ENCODE measurements around the gene TNFAIP8L2.

Gene TNFAIP8L2

DNA sequence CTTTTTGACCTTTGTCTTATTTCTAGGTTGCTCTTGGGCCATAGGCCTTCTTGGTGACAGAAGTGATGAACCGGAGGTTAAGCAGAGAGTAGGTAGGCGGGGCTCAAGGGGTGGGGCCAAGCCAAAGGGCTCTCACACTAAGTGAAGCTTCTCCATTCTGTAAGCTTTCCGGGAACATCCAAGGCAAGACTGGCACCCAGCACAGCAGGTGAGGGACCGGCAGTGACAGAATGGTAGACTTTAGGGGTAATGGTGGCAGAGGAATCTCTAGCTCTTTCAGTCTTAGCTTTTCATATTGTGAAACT, at the start of gene TNFAIP8L2:
Gene TNFAIP8L2, plus strand, starts transcription at position 135 of the 305 bp plus-strand sequence. CDS start 2,049 bp downstream, outside the sequence.
- no peak for DNase-seq (ENCODE audit: low spot score)

DNA sequence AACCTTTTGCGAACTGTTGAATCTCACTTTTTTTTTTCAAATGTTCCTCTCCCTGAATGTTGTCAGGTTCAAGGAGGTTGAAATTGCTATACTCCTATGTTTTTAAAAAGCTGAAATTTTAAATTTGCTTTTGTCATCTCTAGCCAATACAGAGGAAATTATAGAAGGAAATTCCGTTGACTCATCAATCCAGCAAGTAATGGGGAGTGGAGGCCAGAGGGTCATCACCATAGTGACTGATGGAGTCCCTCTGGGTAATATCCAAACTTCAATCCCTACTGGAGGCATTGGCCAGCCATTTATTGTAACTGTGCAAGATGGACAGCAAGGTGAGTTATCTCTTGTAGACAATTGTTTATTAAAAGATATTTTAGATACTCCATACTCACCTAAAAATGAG, 49.6 kb upstream of the TNFAIP8L2 start:
- DNase-seq (ENCODE audit: low spot score) = peak; percentile 43

DNA sequence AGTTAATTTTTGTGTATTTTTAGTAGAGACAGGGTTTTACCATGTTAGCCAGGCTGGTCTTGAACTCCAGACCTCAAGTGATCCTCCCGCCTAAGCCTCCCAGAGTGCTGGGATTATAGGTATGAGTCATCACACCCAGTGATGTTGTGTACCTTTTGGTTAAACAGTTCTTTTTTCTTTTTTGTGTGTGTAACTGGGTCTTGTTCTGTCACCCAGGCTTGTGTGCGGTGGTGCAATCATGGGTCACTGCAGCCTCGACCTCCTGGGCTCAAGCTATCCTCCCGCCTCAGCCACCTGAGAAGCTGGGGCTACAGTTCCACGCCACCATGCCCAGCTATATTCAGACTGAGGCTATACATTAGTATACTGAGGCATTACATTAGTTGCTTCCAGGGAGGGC, 48.1 kb upstream of the TNFAIP8L2 start:
- DNase-seq (ENCODE audit: low spot score) = no peak

DNA sequence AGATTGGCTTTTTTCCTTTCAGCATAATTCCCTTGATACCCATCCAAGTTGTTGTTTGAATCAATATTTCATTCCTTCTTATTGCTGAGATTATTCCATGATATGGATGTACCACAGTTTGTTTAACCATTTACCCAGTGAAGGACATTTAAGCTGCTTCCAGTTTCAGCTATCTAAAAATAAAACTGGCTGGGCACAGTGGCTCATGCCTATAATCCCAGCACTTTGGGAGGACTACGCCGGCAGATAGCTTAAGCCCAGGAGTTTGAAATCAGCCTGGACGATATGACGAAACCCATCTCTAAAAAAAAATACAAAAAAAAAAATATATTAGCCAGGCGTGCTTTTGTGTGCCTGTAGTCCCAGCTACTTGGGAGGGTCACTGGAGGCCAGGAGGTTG, 42.6 kb upstream of the TNFAIP8L2 start:
- no peak for DNase-seq (ENCODE audit: low spot score)

DNA sequence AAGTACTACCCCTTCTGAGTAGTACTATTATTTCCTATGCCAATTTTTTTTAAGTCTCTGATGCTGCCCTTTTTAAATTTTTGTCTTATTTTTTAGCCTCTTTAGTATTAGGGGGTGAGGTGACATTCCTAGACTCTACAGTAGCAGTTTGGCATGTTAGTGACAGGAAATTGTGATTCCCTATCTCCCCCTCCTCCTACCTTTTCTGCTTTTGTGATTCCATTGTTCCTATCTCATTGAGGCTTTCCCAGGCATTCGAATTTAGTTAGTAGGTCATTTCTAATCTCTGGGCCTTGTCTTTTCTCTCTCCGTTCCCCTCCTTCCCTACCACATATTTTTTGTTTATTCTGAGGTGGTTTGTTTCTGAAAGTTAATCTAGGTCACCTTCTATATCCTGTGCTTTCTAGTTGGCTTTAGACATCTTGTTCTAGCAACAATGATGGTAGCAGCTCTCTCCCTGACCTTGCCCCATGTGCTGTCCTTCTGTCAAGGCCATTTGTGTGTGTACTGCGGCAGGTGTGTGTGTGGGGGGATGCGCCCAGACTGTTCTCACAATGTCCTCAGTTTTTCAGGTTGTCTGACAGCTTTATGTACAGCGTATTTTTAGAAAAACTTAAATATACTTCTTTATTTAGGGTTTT, 31.6 kb upstream of the TNFAIP8L2 start:
- DNase-seq (ENCODE audit: low spot score) = no peak

DNA sequence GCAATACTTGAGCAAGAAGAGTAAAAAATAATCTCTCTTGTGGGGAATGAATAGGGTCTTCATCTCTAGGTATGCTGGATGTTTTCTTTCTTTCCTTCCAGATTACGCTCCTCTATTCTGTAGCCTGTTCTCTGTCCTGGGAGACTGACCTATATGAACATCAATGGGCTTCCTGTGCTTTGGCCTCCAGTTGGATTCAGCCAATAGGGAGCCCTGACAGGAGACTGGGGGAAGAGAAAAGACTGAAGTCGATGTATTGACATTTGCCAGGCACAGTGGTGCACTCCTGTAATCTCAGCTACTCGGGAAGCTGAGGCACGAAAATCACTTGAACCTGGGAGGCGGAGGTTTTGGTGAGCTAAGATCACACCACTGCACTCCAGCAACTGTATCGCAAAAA, 27.6 kb upstream of the TNFAIP8L2 start:
- no peak for DNase-seq (ENCODE audit: low spot score)

DNA sequence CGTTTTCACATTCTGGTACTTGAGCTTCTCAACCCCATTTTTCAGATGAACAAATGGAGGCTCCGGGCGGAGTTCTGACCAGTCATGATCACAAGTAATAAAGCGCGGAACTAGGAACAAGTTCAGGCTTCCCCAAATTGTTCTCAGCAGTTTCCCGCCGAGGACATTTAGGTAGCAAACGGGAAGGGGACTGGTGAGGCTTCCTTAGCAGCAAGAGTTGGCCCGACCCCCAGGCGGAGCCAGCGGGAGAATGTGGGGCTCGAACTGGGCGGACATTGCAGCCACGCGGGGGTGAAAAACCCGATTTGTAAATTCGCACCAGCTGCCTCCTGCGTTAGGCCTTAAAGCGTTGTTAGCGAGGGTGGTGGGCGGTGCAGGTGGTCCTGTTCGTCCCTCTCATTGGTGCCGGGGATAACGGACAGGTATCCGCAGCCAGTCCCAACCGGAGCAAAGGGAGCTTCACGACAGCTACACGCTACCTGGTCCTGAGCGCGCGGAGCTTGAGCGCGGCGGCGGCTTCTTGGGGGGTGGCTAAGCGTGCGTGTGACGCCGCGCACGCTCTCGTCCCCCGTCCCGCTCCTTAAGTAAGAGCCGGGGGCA, 25.4 kb upstream of the TNFAIP8L2 start:
- DNase-seq (ENCODE audit: low spot score) = peak; percentile 94

DNA sequence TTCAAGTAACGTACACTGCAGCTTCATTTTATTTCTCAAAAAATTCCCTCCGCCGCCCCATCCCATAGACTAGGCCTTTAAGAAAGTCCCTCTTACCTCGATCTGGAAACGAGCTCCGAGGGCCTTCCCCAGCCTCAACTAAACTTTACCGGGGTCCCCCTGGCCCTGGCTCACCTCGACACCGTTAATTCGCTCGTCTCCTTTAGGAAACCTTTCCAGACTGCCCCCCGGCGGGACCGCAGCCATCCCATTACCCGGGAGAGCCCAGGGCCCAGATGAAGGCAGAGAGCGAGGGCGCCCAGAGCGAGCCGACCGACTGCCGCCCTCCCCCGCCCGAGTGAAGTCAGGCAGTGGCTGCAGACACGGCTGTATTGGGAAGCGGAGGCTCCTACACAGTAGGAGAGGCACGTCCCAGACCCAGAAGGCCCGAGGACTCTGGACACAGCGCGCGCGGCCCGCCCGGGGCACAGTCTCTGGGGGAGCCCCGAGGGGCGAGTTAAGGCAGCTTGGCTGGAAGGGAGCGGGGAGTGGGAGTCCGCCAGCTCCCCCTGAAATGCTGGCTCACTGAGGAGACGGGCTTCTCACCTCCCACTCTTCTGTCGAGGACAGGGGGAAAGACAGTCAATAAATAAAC, 24.6 kb upstream of the TNFAIP8L2 start:
- DNase-seq (ENCODE audit: low spot score) = no peak

DNA sequence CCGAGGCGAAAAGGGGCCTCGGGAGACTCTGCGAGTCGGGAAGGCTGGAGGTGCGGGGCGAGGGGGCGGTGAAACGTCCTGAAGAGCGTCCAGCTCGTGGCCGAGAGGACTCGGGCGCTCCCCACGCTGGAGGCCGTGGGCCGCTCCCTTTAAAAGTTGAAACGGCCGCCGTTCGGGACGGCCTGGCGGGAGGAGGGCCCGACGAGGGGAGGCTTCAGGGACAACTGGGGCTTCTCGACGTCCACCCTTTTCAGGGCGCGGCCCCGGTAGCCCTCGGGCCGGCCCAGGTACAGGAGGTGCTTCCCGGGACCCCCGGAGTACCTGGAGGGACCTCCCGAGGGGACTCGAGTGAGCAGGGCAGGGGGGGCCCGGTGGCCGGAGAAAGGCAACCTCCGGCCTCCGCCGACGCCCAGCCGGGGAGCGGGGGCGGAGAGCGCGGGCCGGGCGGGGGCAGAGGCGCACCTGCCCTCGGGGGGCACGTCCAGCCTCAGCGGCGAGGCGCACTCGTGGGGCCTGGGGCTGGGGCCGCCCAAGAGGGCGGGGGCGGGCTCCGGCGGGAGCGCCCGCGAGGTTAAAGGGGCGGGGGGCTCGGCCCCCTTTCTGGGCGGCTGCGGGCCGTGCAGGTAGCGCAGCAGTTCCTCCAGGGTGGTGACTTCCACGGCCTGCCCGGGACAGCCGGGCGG, 24.0 kb upstream of the TNFAIP8L2 start:
- DNase-seq (ENCODE audit: low spot score) = no peak

DNA sequence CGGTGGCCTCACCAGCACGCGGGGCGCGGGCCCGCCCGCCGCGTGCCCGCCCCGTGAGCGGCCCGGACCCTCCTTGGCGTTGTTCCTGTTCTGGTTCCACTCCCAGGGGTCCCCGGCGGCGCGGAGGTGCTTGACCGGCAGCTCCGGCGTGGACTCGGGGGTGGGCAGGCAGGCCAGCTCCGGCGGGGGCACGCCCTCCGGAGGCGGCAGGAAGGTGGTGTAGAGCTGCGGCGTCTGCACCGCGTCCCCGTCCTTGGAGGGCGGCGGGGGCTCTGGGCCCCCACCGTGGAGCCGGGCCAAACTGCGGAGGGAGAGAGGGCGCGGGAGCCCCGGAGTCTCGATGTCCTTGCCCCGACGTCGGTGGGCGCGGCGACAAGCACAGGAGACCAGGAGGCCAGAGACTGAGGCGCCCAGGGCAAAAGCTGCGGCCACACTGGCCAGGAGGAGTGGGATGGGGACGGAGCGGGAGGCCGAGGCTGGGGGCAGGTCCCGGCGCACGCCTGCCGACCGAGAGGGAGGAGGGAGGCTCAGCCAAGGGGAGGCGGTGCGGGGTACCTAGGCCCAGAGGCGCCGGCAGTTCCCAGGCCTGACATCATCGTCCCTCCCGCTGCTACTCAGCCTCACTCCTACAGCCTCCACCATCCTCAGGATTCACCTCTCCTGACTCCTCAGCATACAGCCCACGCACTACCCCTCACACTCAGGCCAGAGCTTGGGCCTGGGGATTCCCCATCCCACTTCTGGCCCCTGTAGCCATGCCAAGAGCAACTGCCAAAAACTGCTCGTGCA, 23.2 kb upstream of the TNFAIP8L2 start:
- no peak for DNase-seq (ENCODE audit: low spot score)

DNA sequence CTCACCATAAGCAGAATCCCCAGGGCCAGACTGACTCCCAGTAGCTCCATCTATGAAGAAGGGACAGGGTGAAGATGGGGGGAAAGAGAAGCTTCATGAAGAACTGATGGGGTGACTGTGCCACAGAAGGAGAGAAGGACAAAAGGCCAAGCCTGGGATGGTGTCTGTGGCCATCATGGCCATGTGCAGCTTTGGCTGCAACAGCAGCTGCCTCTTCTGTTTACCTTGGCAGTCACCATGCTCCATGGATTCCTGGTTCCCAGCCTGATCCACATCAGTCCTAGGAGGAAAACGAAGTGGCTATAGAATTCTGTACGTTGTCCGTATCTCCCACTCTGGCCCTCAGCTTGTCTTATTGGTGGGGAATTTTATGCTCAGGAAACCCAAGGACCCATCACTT, 22.1 kb upstream of the TNFAIP8L2 start:
- DNase-seq (ENCODE audit: low spot score) = no peak

DNA sequence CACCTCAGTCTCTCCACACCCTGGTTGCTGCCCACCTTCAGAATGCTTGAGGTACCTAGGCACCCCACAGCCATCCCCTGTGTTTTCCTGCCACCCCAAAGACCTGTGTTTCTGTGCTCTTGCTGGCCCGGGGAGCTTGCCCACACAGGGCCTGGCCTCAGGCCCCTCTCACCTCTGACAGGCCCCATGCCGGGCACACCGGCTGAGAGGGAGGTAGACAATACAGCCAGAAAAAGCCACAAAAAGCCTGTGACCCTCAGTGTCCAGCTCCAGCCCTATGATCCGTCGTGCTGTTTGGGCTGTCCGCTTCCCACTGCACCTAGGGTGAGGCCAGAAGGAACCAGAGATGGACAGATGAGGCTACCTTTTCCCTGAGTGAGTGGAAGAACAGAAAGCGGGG, 21.5 kb upstream of the TNFAIP8L2 start:
- no peak for DNase-seq (ENCODE audit: low spot score)

DNA sequence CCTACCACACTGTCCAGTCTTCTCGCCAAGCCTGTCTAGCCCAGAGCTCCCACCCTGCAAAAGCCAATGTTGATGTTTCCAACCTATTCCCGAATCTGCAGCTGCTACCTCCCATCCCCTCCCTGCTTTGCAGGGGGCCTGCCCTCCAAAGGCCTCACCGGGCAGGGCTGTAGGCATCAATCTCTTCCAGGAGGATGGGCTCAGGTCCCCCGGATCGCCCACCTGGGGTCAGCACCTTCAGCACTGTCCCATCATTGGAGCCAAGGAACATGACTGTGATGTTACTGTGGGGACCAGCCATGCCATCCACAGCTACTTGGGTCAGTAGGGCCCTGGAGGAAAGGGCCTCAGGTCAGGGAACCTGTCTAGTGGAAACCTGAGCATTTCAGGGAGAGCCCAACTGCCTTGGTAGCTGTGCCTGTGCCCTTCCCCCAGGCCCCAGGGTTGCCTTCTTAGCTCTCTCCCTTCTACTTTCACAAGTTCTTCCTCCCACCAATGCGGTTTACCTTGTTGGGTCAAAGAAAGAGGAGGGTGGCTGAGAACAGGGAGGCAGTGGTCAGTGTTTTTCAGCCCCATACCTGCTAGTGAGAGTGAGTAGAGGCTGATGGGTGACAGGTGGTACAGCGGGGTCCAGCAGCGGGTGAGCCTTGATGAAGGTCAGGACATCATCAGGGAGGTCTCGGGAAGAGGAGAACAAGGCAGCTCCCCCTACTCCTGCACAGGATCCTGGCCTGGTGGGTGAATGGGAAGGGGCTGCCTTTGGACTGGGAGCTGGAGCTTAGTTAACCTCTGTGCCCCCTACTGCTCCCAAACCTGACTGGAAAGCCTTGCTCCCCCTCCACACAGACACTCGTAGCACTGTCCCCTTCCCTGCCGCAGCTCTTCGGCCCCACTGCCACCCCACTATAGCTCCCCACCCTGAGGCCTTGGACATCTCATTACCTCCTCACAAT, 20.7 kb upstream of the TNFAIP8L2 start:
- DNase-seq (ENCODE audit: low spot score) = no peak

DNA sequence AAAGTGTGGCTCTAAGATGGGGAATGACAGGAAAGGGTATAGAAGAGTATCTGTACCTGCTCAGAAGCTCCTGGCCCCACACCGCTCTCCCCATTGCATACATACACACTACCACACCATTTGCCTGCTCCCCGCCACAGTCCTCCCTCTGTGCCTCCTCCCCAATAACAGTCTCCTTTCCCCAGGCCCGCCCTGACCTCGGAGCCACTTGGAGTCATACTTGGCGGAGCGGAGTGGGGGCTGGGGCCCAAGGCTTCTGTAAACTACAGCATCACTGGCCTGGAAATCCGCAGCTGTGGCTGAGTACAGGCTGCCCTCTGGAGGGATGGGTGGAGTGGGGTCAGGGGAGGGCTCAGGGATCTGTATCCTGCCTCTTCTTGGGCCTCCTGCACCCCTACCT, 18.7 kb upstream of the TNFAIP8L2 start:
- no peak for DNase-seq (ENCODE audit: low spot score)

DNA sequence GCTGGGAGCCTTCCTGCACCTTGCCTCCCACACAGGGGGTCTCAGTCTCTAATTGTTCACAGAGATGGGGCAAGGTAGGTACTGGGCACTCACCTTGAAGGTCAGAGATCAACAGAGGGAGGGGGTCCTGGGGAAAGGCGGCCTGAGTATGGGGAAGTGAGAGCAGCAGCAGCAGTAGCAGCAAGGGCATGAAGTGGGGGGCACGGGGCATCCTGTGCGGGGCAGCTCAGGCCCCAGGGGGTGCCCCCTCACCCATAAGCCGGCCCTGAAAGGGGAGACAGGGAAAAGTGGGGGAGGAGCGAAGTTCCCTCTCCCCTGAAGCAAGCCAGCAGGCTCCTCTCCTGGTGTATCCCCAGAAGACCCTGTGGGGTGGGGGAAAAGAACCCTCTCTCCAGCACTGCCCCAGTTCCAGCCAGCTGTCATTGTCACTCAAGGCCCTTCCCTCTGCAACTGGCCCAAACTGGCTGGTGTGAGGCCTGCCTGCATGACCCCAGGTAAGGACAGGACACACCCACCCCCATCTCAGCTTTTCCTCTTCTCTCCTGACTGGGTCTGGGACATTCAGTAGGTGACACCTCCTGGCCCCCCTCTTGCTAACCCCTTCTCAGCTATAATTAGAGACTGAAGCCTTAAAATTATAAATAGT, 13.9 kb upstream of the TNFAIP8L2 start:
- no peak for DNase-seq (ENCODE audit: low spot score)

DNA sequence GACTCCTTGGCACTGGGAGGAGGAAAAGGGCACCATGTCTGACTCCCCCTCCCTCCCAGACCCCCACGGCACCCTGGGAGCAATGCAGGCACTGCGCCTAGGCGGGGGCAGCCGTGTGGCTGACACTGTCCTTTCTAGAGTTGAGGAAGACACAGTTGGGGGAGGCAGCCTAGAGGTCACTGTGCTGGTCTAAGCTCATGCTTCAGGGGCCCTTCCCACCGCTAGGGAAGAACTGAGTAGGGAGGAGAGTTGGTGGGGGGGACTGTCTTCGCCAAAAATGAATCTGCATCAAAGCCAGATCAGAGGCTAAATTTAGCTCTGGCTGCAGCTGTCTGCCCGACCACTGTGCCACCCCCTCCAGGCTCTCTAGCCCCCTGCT, 13.4 kb upstream of the TNFAIP8L2 start:
- DNase-seq (ENCODE audit: low spot score) = no peak

DNA sequence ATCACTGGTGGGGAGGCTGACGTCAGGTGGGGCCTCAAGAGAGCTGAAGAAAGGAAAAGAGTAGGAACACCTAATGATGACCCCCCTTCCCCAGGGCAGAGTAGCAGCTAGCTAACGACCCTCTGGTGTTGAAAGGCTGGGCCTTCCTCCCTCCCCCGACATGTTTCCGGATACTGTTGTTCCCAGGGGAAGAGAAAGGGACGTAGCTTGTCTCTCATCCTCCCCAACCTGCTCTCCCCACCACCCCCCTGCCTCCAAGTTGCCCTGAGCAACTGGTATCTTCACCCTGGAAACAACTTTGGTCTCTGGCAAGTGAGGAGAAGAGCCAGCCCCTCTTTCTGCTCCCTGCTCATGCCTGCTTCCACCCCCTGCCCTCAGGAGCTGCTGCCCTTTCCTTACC, 12.5 kb upstream of the TNFAIP8L2 start:
- DNase-seq (ENCODE audit: low spot score) = no peak

DNA sequence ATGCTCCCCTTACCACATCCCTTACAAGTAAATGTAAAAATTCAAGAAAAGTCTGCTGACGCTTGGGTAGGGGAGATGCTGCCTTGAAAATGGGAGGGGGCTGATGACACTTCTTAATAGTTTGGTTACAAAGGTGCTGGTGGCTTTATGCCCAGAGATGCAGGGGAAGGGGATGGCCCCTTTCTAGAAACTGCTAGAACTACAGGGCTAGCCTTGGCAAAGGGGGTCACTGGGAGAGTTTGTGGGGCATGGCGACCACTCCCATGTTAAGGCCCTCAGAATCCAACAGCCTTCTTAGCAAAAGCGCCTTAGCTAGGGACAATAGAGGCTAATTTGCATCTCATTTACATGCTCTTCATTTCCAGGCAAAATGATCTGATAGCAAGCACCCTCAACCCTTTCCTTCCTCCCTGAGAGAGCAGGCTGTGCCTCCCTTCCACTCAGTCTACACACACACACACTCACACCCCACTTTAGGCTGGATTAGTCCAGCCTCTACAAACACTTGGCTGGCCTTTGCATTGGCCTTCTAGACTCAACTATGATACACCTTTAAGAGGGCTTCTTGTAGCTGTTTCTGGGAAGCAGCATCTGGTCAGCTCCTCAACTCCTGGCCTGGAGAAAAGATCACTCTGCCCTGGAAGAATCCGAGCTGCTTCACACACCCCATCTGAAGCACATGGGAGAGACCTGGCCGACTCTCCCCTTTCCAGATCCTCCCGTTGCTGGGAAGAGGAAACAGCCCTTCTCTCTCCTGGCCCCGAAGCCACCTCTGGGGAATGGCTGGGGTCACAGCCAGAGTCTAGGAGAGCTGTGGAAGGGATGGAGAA, 11.8 kb upstream of the TNFAIP8L2 start:
- DNase-seq (ENCODE audit: low spot score) = no peak

DNA sequence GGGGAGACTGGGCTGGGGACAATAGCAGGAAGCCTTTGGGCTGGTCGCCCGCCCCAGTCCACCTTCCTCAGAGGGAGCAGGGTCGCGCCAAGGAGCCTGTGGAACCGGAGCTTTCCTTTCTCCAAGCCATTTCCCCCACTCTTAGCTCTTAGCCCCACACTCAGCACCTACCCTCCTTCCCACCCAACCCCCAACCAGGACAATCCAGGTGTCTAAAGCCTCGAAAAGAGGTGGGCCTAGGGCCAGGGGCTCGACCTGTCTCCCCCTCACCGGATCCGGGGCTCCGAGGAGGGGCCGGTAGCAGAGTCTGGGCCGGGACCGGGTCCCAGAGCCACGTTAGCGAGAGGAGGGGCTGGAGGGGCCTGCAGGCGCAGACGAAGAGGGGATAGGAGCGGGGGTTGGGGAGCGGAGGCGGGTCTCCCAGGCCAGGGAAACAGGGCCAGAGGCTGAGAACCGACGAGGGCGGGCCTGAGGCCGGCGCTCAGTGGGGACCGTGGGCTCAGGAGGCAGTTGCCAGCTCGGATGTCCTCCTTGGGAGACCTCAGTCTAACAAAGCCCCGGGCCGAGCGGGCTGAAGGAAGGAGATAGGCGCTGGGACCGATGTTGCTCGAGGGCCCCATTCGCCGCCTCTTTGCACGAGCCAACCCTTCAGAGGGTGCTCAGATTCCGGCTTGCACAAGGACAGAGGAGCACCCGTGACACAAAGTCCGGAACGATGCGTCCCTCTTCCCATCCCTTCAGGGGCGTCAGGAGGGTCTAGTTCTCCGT, 11.0 kb upstream of the TNFAIP8L2 start:
- DNase-seq (ENCODE audit: low spot score) = no peak
